ENCODE results near the gene ROR2. TPM values are rescaled to one million over a fixed set of nuclear protein-coding genes. Genes with fewer than 3 reads are reported as not detected.
"Not testable (repeated sequence)": the region's sequence is repeated elsewhere in the genome, so short reads cannot be mapped to it uniquely, and the experiment has no call there.

Gene ROR2
- total RNA-seq, 2 donors from 2014 or later: 37.2 to 43.9 TPM

DNA sequence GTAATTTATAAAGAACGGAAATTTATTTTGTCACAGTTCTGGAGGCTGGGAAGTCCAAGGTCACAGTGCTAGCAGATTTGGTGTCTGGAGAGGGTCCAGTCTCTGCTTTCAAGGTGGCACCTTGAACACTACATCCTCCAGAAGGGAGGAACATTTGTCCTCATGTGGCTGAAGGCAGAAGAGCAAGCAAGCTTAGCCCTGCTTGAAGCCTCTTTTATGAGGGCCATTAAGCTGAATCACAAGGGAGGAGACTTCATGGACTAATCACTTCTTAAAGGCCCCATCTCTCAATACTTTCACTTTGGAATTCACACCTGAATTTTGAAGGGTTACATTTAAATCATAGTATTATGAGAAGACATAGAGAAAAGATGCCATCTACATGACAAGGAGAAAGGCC lies 311.0 kb downstream of the ROR2 start:
- intact Hi-C loops (cut with DNase I): no loop called here
- Histone ChIP-seq H3K9me3 (no peaks in the 10 kb centered on the region), H3K27ac (no peak overlapping the region), H3K4me3 (no peak overlapping the region), H3K27me3 (replicated peaks; ENCODE audit: insufficient read depth) (no peaks in the 10 kb centered on the region), H3K4me1 (replicated peaks) (no peaks in the 10 kb centered on the region), H3K36me3 (no peaks in the 10 kb centered on the region)
- DNase-seq (ENCODE audit: low spot score): no peak
- WGBS: 96% methylated on average over 1 of the region's 1 CpG
- no peak for TF ChIP-seq POLR2A (IDR thresholded peaks at IDR 0.05)
- TF ChIP-seq POLR2AphosphoS5 (IDR thresholded peaks at IDR 0.05): no peak
- TF ChIP-seq, protein P1, sequence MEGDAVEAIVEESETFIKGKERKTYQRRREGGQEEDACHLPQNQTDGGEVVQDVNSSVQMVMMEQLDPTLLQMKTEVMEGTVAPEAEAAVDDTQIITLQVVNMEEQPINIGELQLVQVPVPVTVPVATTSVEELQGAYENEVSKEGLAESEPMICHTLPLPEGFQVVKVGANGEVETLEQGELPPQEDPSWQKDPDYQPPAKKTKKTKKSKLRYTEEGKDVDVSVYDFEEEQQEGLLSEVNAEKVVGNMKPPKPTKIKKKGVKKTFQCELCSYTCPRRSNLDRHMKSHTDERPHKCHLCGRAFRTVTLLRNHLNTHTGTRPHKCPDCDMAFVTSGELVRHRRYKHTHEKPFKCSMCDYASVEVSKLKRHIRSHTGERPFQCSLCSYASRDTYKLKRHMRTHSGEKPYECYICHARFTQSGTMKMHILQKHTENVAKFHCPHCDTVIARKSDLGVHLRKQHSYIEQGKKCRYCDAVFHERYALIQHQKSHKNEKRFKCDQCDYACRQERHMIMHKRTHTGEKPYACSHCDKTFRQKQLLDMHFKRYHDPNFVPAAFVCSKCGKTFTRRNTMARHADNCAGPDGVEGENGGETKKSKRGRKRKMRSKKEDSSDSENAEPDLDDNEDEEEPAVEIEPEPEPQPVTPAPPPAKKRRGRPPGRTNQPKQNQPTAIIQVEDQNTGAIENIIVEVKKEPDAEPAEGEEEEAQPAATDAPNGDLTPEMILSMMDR (IDR thresholded peaks at IDR 0.05): no peak

DNA sequence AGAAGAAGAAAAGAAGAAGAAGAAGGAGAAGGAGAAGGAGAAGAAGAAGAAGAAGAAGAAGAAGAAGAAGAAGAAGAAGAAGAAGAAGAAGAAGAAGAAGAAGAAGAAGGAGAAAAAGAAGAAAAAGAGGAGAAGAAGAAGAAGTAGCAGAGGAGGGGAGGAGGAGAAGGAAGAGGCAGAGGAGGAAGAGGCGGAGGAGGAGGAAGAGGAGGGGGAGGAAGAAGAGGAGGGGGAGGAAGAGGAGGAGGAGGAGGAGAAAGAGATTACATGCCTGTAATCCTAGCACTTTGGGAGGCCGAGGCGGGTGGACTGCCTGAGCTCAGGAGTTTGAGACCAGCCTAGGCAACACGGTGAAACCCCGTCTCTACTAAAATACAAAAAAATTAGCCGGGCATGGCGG lies 315.2 kb downstream of the ROR2 start:
- H3K4me1 ChIP-seq (replicated peaks); intact Hi-C loops (cut with DNase I); DNase-seq (ENCODE audit: low spot score); H3K27ac ChIP-seq; H3K4me3 ChIP-seq; H3K27me3 ChIP-seq (replicated peaks; ENCODE audit: insufficient read depth); H3K36me3 ChIP-seq; H3K9me3 ChIP-seq: not testable (repeated sequence)
- WGBS: 83% methylated on average over 7 of the region's 7 CpGs

DNA sequence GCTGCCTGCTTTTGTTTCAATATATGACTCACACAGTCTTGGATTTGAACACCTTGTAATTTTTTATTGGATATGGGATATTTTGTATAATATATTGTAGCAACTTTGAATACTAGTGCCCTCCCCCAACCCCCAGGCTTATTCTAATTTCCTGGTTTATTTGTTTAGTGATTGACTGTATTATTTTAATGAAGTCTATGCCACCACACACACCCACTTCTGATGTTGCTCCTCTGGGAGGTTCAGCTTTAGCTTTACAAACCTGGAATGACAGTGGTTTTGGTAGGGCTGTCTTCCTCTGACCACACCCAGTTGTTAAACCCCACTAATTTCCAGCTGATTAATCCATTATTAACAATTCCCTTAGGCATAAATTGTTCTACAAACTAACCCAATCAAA lies 320.3 kb downstream of the ROR2 start:
- Histone ChIP-seq H3K4me1 (replicated peaks) (no peaks in the 10 kb centered on the region), H3K27me3 (replicated peaks; ENCODE audit: insufficient read depth) (no peaks in the 10 kb centered on the region), H3K4me3 (no peak overlapping the region), H3K27ac (no peak overlapping the region), H3K36me3 (no peaks in the 10 kb centered on the region), H3K9me3 (no peaks in the 10 kb centered on the region)
- intact Hi-C loops (cut with DNase I): no loop called here
- TF ChIP-seq POLR2A (IDR thresholded peaks at IDR 0.05) (no peak), POLR2AphosphoS5 (IDR thresholded peaks at IDR 0.05) (no peak)
- TF ChIP-seq, protein P1 (IDR thresholded peaks at IDR 0.05): no peak
- DNase-seq (ENCODE audit: low spot score): no peak

DNA sequence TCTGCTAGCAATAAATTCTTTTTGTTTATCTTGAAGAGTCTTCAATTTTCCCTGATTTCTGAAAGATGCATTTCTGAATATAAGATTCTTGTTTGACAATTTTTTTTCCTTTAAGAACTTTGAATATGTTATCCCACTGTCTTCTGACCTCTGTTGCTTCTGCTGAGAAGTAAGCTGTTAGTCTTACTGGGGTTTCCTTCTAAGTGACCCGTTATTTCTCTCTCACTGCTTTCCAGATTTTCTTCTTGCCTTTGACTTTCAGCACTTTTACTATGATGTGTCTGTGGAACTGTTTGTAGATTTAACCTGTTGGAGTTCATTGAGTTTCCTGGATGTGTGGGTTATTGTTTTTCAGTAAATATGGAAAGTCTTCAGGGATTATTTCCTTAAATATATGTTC lies 321.1 kb downstream of the ROR2 start:
- Histone ChIP-seq H3K9me3 (no peaks in the 10 kb centered on the region), H3K4me3 (no peak overlapping the region), H3K4me1 (replicated peaks) (no peaks in the 10 kb centered on the region), H3K36me3 (no peaks in the 10 kb centered on the region), H3K27ac (no peak overlapping the region), H3K27me3 (replicated peaks; ENCODE audit: insufficient read depth) (no peaks in the 10 kb centered on the region)
- intact Hi-C loops (cut with DNase I): no loop called here
- 91% methylated on average over 1 of the region's 1 CpG for WGBS
- TF ChIP-seq, protein P1 (IDR thresholded peaks at IDR 0.05): no peak
- TF ChIP-seq POLR2AphosphoS5 (IDR thresholded peaks at IDR 0.05): no peak
- TF ChIP-seq POLR2A (IDR thresholded peaks at IDR 0.05): no peak
- DNase-seq (ENCODE audit: low spot score): no peak

DNA sequence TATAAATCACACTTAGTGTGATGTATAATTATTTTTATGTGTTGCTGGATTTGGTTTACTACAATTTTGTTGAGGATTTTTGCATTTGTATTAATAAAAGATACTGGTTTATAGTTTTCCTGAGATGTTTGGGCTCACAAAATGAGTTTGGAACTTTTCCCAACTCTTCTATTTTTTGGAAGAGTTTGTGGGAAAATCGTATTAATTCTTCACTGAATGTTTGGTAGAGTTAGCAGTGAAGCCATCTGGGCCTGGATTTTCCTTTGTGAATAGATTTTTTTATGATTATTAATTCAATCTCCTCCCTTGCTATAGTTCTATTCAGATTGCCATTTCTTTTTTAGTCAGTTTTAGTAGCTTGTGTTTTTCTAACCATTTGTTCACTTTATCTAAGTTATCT lies 324.7 kb downstream of the ROR2 start:
- no peaks in the 10 kb centered on the region for H3K4me1 ChIP-seq (replicated peaks)
- H3K4me3 ChIP-seq: no peak overlapping the region
- no peaks in the 10 kb centered on the region for H3K9me3 ChIP-seq
- no peak overlapping the region for H3K27ac ChIP-seq
- H3K36me3 ChIP-seq: no peaks in the 10 kb centered on the region
- 23% methylated on average over 1 of the region's 1 CpG for WGBS
- intact Hi-C loops (cut with DNase I): no loop called here
- H3K27me3 ChIP-seq (replicated peaks; ENCODE audit: insufficient read depth): no peaks in the 10 kb centered on the region
- DNase-seq (ENCODE audit: low spot score): no peak
- TF ChIP-seq, protein P1 (IDR thresholded peaks at IDR 0.05): no peak
- TF ChIP-seq POLR2A (IDR thresholded peaks at IDR 0.05): no peak
- no peak for TF ChIP-seq POLR2AphosphoS5 (IDR thresholded peaks at IDR 0.05)
